ENCODE results near the gene RANBP17.

- TF ChIP-seq CTCF (IDR thresholded peaks at IDR 0.05): no peak
- no peak for TF ChIP-seq EZH2 (IDR thresholded peaks at IDR 0.05; ENCODE audit: borderline replicate concordance, insufficient read depth, low read depth, low read length, poor library complexity, severe bottlenecking)
Observed at GRCh38 chr5:171269717-171270116, 407.9 kb downstream of the RANBP17 start.
